Panc1 (cell line): ENCODE data around the gene FAM83C. TPM values are rescaled to one million over a fixed set of nuclear protein-coding genes. Genes with fewer than 3 reads are reported as not detected.

Source experiments
- ATAC-seq: fragments of 200-7000 bp; cut with Tn5 transposase; 2 replicates; pipeline ENCODE4 v1.9.1; 2020; ENCODE audit warnings: mild to moderate bottlenecking, moderate library complexity
- BruUV-seq: library from RNA; stranded (reverse); fragments of 400-500 nt; replicated peaks from 2 replicates; lab custom pipeline; 2021; lab: Mats Ljungman, UMichigan
- CTCF ChIA-PET: fragments of 300-600 bp; sonication (Branson Sonifier 250); formaldehyde crosslinking; loops from one replicate; lab custom pipeline; 2022; ENCODE audit warnings: antibody characterized with exemption; lab: Charles Lee
- POLR2A ChIA-PET: fragments of 300-600 bp; sonication (Branson Sonifier 250); formaldehyde crosslinking; loops from one replicate; lab custom pipeline; 2022; ENCODE audit warnings: antibody characterized with exemption; lab: Charles Lee
- DNase-seq: peaks from one replicate; pipeline ENCODE4 v3.0.0-alpha.2; 2010; ENCODE audit warnings: low read depth, low spot score
- H3K27ac ChIP-seq: 2 replicates; pipeline ENCODE4 v1.5.1; 2011; ENCODE audit warnings: mild to moderate bottlenecking, low read length, inconsistent platforms
- H3K27me3 ChIP-seq: fragments of 200-500 bp; sonication (Bioruptor generic); 2 replicates; pipeline ENCODE4 v1.6.0; 2014; ENCODE audit warnings: low read length, inconsistent platforms; ENCODE audit not compliant: control insufficient read depth, insufficient read depth
- H3K36me3 ChIP-seq: fragments of 200-500 bp; sonication (Bioruptor generic); 2 replicates; pipeline ENCODE4 v1.5.1; 2014; ENCODE audit warnings: inconsistent platforms, mild to moderate bottlenecking, low read length, moderate library complexity; ENCODE audit not compliant: control insufficient read depth, insufficient read depth
- H3K4me1 ChIP-seq: 2 replicates; pipeline ENCODE4 v1.5.1; 2011; ENCODE audit warnings: inconsistent platforms, mild to moderate bottlenecking, low read length, moderate library complexity; ENCODE audit not compliant: control insufficient read depth, insufficient read depth
- H3K4me3 ChIP-seq, 2 experiments: 2 replicates each; pipeline ENCODE4 v1.5.1; 2011 to 2012; ENCODE audit warnings: low read depth in 2 of 2, low read length in 2 of 2, mild to moderate bottlenecking in 2 of 2, inconsistent platforms in 1 of 2, moderate library complexity in 1 of 2
- H3K9me3 ChIP-seq: fragments of 200-500 bp; sonication (Bioruptor generic); 2 replicates; pipeline ENCODE4 v1.5.1; 2014; ENCODE audit warnings: low read depth, mild to moderate bottlenecking, inconsistent platforms, low read length, moderate library complexity; ENCODE audit not compliant: control insufficient read depth, insufficient read depth
- POLR2AphosphoS5 ChIP-seq: IDR thresholded peaks from 2 replicates; pipeline ENCODE4 v1.6.1; 2012; ENCODE audit warnings: mild to moderate bottlenecking, low read depth, low read length, moderate library complexity
- SIN3A ChIP-seq: IDR thresholded peaks from 2 replicates; pipeline ENCODE4 v1.6.1; 2012; ENCODE audit warnings: low read depth, mild to moderate bottlenecking, low read length, moderate library complexity, borderline replicate concordance; ENCODE audit not compliant: insufficient read depth
- TCF7L2 ChIP-seq: IDR thresholded peaks from 2 replicates; pipeline ENCODE4 v1.6.1; 2011; ENCODE audit warnings: mild to moderate bottlenecking, low read depth, low read length, inconsistent platforms
- in situ Hi-C: cut with HindIII; loops from 2 replicates; pipeline ENCODE4 v1.10.0; 2016; ENCODE audit warnings: low sequenced_read_pairs, low pct_unique_long_range_greater_than_20kb
- intact Hi-C: fragments of 100-400 bp; cut with micrococcal nuclease; formaldehyde crosslinking; loops from one replicate; pipeline ENCODE4 v1.10.0; 2022; ENCODE audit not compliant: unreplicated experiment
- total RNA-seq: library from RNA; stranded (reverse); gene quantifications from one replicate; pipeline ENCODE4 v1.2.1, GENCODE V29; 2021; ENCODE audit not compliant: unreplicated experiment
- TF ChIP-seq, protein P1 (sequence below), 2 experiments: IDR thresholded peaks; 2 replicates each; pipeline ENCODE4 v1.6.1; 2011 to 2012; ENCODE audit warnings: low read depth in 2 of 2, control low read depth in 1 of 2, low read length in 1 of 2, mild to moderate bottlenecking in 1 of 2, moderate library complexity in 1 of 2; ENCODE audit not compliant: insufficient read depth in 1 of 2
- TF ChIP-seq, protein P2 (sequence below): fragments of 450-650 bp; IDR thresholded peaks from 2 replicates; pipeline ENCODE4 v1.5.1; 2017; ENCODE audit warnings: mild to moderate bottlenecking

FAM83C gene
- total RNA-seq, 1 experiment from 2014 or later: not detected

DNA sequence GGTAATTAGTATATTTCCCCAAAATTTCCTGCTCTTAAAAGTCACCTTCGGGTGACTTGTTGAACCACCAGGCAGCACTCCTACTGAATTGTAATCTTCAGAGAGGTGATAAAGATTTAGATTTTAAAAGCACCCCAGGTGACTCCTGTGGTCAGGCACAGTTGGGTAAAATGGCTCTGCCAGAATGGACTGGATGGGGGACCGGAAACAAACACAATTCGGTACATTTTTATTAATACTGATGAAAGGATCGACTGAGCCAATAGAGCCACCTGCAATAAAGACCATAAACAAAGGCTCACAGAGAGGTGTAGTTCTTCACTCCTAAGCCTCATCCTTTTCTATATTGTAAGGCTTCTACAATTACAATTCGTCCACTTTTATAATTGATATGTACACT is 19.6 kb upstream of the FAM83C start:
- Histone ChIP-seq H3K4me1 (peaks cover 51% of the 10 kb centered on the region), H3K27ac (peak overlapping the region; percentile 86), H3K9me3 (no peaks in the 10 kb centered on the region), H3K4me3 (no peak overlapping the region), H3K36me3 (no peaks in the 10 kb centered on the region), H3K27me3 (no peaks in the 10 kb centered on the region)
- intact Hi-C loops (no loop called here), in situ Hi-C loops (no loop called here)
- DNase-seq (no peak), ATAC-seq (no peak)
- BruUV-seq: TSS peak; percentile 72
- TF ChIP-seq TCF7L2 (no peak), SIN3A (no peak), POLR2AphosphoS5 (no peak)
- TF ChIP-seq, protein P1, sequence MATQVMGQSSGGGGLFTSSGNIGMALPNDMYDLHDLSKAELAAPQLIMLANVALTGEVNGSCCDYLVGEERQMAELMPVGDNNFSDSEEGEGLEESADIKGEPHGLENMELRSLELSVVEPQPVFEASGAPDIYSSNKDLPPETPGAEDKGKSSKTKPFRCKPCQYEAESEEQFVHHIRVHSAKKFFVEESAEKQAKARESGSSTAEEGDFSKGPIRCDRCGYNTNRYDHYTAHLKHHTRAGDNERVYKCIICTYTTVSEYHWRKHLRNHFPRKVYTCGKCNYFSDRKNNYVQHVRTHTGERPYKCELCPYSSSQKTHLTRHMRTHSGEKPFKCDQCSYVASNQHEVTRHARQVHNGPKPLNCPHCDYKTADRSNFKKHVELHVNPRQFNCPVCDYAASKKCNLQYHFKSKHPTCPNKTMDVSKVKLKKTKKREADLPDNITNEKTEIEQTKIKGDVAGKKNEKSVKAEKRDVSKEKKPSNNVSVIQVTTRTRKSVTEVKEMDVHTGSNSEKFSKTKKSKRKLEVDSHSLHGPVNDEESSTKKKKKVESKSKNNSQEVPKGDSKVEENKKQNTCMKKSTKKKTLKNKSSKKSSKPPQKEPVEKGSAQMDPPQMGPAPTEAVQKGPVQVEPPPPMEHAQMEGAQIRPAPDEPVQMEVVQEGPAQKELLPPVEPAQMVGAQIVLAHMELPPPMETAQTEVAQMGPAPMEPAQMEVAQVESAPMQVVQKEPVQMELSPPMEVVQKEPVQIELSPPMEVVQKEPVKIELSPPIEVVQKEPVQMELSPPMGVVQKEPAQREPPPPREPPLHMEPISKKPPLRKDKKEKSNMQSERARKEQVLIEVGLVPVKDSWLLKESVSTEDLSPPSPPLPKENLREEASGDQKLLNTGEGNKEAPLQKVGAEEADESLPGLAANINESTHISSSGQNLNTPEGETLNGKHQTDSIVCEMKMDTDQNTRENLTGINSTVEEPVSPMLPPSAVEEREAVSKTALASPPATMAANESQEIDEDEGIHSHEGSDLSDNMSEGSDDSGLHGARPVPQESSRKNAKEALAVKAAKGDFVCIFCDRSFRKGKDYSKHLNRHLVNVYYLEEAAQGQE (IDR thresholded peaks at IDR 0.05; ENCODE audit: insufficient read depth in 1 of 2, low read depth in 2 of 2, low read length in 1 of 2): no peak
- TF ChIP-seq, protein P2, sequence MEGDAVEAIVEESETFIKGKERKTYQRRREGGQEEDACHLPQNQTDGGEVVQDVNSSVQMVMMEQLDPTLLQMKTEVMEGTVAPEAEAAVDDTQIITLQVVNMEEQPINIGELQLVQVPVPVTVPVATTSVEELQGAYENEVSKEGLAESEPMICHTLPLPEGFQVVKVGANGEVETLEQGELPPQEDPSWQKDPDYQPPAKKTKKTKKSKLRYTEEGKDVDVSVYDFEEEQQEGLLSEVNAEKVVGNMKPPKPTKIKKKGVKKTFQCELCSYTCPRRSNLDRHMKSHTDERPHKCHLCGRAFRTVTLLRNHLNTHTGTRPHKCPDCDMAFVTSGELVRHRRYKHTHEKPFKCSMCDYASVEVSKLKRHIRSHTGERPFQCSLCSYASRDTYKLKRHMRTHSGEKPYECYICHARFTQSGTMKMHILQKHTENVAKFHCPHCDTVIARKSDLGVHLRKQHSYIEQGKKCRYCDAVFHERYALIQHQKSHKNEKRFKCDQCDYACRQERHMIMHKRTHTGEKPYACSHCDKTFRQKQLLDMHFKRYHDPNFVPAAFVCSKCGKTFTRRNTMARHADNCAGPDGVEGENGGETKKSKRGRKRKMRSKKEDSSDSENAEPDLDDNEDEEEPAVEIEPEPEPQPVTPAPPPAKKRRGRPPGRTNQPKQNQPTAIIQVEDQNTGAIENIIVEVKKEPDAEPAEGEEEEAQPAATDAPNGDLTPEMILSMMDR: no peak
- ChIA-PET POLR2A (interaction anchor here (0.6 kb wide), 1 partner anchor 20 kb away, joined by 4 read pairs; no protein-coding TSS in a partner anchor), CTCF (no interaction called here)

DNA sequence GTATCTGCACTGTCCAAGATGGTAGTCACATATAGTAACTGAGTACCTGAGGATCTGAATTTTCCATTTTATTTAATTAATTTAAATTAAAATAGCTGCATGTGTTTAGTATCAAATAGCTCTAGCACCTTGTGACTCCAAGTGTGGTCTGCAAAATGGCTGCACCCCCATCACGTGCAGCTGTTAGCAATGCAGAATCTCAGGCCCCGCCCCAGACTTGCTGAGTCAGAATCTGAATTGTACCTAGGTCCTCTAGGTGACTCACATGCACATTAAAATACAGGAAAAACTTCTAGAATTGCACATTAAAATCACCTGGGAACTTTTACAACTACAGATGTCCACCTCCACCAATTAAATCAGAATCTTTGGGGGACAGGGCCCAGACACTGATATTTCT is 19.2 kb upstream of the FAM83C start:
- Histone ChIP-seq H3K4me1 (peaks cover 55% of the 10 kb centered on the region), H3K9me3 (no peaks in the 10 kb centered on the region), H3K36me3 (no peaks in the 10 kb centered on the region), H3K27me3 (no peaks in the 10 kb centered on the region), H3K27ac (peak overlapping the region; percentile 86), H3K4me3 (no peak overlapping the region)
- in situ Hi-C loops (no loop called here), intact Hi-C loops (no loop called here)
- ATAC-seq (no peak), DNase-seq (peak; percentile 88)
- TF ChIP-seq TCF7L2 (no peak), POLR2AphosphoS5 (no peak), SIN3A (no peak)
- TF ChIP-seq, protein P1 (IDR thresholded peaks at IDR 0.05; ENCODE audit: insufficient read depth in 1 of 2, low read depth in 2 of 2, low read length in 1 of 2): no peak
- TF ChIP-seq, protein P2: no peak
- POLR2A ChIA-PET: interaction anchor here (0.6 kb wide), 1 partner anchor 20 kb away, joined by 4 read pairs; no protein-coding TSS in a partner anchor
- no TSS peak for BruUV-seq
- CTCF ChIA-PET: no interaction called here
